Measurements from ENCODE around the gene MED26.

The MED26 gene

DNA sequence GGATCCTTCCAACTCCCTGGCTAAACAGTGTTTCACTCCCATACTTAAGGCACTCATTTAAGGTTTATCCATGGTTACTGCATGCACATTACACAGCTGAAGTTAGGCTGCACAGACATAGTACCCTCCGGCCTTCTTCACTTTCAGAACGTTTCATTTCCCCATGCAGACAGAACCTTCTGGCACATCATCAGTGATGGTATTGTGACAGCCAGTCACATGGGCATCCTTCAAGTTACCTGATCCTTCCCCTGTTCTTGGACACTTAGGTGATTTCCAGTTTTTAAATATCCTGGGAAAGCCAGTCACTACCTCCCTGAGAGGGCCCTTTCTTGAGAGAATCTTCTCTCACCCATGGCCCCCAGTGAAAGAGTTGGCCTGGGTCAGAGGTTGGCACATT, 22.8 kb upstream of the MED26 start:
- TF ChIP-seq, protein P1, sequence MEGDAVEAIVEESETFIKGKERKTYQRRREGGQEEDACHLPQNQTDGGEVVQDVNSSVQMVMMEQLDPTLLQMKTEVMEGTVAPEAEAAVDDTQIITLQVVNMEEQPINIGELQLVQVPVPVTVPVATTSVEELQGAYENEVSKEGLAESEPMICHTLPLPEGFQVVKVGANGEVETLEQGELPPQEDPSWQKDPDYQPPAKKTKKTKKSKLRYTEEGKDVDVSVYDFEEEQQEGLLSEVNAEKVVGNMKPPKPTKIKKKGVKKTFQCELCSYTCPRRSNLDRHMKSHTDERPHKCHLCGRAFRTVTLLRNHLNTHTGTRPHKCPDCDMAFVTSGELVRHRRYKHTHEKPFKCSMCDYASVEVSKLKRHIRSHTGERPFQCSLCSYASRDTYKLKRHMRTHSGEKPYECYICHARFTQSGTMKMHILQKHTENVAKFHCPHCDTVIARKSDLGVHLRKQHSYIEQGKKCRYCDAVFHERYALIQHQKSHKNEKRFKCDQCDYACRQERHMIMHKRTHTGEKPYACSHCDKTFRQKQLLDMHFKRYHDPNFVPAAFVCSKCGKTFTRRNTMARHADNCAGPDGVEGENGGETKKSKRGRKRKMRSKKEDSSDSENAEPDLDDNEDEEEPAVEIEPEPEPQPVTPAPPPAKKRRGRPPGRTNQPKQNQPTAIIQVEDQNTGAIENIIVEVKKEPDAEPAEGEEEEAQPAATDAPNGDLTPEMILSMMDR (IDR thresholded peaks at IDR 0.05; ENCODE audit: low read depth, low read length, missing control alignments): no peak
- H3K27ac ChIP-seq: no peak overlapping the region
- no peak overlapping the region for H3K4me3 ChIP-seq (ENCODE audit: low read depth, low read length)
- H3K36me3 ChIP-seq (replicated peaks): peaks cover 56% of the 10 kb centered on the region
- DNase-seq: no peak
- no peaks in the 10 kb centered on the region for H3K27me3 ChIP-seq (replicated peaks)
- in situ Hi-C loops (cut with HindIII; ENCODE audit: low pct_ligation_motif_present, low sequenced_read_pairs): no loop called here

DNA sequence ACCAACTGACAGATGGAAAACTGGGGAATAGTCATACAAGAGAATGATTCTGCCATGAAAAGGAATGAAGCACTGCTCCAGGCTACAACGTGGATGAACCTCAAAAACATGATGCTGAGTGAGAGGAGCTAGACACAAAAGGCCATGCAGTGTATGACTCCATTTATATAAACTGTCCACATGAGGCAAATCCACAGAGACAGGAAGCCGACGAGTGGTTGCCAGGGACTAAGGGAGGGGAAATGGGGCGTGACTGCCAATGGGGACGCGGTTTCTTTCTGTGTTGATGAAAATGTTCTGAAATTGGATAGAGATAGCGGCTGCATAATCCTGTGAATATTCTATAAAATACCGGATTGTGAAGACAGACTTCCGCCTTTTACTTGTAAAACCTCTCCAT, 21.7 kb upstream of the MED26 start:
- in situ Hi-C loops (cut with HindIII; ENCODE audit: low pct_ligation_motif_present, low sequenced_read_pairs): no loop called here
- Histone ChIP-seq H3K36me3 (replicated peaks) (peaks cover 57% of the 10 kb centered on the region), H3K4me3 (ENCODE audit: low read depth, low read length) (no peak overlapping the region), H3K27ac (no peak overlapping the region), H3K27me3 (replicated peaks) (no peaks in the 10 kb centered on the region)
- DNase-seq: no peak
- TF ChIP-seq, protein P1 (IDR thresholded peaks at IDR 0.05; ENCODE audit: low read depth, low read length, missing control alignments): no peak

- H3K36me3 ChIP-seq (replicated peaks): peaks cover 47% of the 10 kb centered on the region
- H3K4me3 ChIP-seq (ENCODE audit: low read depth, low read length): no peak overlapping the region
- in situ Hi-C loops (cut with HindIII; ENCODE audit: low pct_ligation_motif_present, low sequenced_read_pairs): no loop called here
- TF ChIP-seq, protein P1 (IDR thresholded peaks at IDR 0.05; ENCODE audit: low read depth, low read length, missing control alignments): no peak
- H3K27ac ChIP-seq: no peak overlapping the region
- no peaks in the 10 kb centered on the region for H3K27me3 ChIP-seq (replicated peaks)
- no peak for DNase-seq
Measured at GRCh38 chr19:16645140-16645539, 17.1 kb upstream of the MED26 start.

DNA sequence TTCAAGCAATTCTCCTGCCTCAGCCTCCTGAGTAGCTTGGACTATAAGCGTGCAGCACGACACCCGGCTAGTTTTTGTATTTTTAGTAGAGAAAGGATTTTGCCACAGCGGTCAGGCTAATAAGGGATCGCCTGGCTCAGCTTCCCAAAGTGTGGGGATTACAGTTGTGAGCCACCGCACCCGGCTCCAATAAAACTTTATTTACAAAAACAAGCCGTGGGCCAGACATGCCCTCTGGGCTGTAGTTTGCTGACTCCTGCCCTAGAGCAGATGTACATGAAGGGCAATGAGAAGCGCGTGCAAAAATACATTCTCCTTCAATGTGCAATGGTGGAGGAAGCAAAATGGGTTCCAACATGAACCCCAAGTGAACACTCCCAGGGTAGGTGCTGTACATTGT, 13.7 kb upstream of the MED26 start:
- in situ Hi-C loops (cut with HindIII; ENCODE audit: low pct_ligation_motif_present, low sequenced_read_pairs): no loop called here
- no peak overlapping the region for H3K4me3 ChIP-seq (ENCODE audit: low read depth, low read length)
- DNase-seq: no peak
- no peak overlapping the region for H3K27ac ChIP-seq
- TF ChIP-seq, protein P1 (IDR thresholded peaks at IDR 0.05; ENCODE audit: low read depth, low read length, missing control alignments): no peak
- H3K27me3 ChIP-seq (replicated peaks): no peaks in the 10 kb centered on the region
- peaks cover 56% of the 10 kb centered on the region for H3K36me3 ChIP-seq (replicated peaks)

- Histone ChIP-seq H3K27ac (no peak overlapping the region), H3K36me3 (replicated peaks) (peaks cover 52% of the 10 kb centered on the region), H3K4me3 (ENCODE audit: low read depth, low read length) (no peak overlapping the region), H3K27me3 (replicated peaks) (no peaks in the 10 kb centered on the region)
- TF ChIP-seq, protein P1 (IDR thresholded peaks at IDR 0.05; ENCODE audit: low read depth, low read length, missing control alignments): no peak
- in situ Hi-C loops (cut with HindIII; ENCODE audit: low pct_ligation_motif_present, low sequenced_read_pairs): no loop called here
- no peak for DNase-seq
Measured at GRCh38 chr19:16640951-16641350, 12.9 kb upstream of the MED26 start.

GRCh38 chr19:16638666-16639065, 10.7 kb upstream of the MED26 start:
- in situ Hi-C loops (cut with HindIII; ENCODE audit: low pct_ligation_motif_present, low sequenced_read_pairs): no loop called here
- Histone ChIP-seq H3K36me3 (replicated peaks) (peaks cover 36% of the 10 kb centered on the region), H3K27ac (no peak overlapping the region), H3K27me3 (replicated peaks) (no peaks in the 10 kb centered on the region), H3K4me3 (ENCODE audit: low read depth, low read length) (no peak overlapping the region)
- TF ChIP-seq, protein P1 (IDR thresholded peaks at IDR 0.05; ENCODE audit: low read depth, low read length, missing control alignments): no peak
- no peak for DNase-seq

Measured in brain microvascular endothelial cell (primary cell).